AG04449 (cell line): ENCODE data around the gene MEGF11.
A peak's percentile ranks its signal among the peaks of the same experiment; 100 is the strongest.

Source experiments
- CTCF ChIA-PET: fragments of 350-600 bp; formaldehyde crosslinking; extraction: SDS; loops from one replicate; lab custom pipeline; 2021; ENCODE audit warnings: antibody characterized with exemption; lab: Yijun Ruan, JAX
- POLR2A ChIA-PET: fragments of 400-600, 350-600 bp; formaldehyde crosslinking; extraction: SDS; loops from one replicate; lab custom pipeline; 2020; ENCODE audit warnings: antibody characterized with exemption, inconsistent platforms; lab: Yijun Ruan, JAX
- DNase-seq: peaks from one replicate; pipeline ENCODE4 v3.0.0-alpha.2; 2010; ENCODE audit warnings: low read depth, low spot score
- H3K4me3 ChIP-seq: 2 replicates; pipeline ENCODE4 v1.5.1; 2011; ENCODE audit warnings: low read depth, mild to moderate bottlenecking, control low read depth, low read length
- CTCF ChIP-seq: IDR thresholded peaks from one replicate; pipeline ENCODE4 v1.5.1; 2011; ENCODE audit warnings: mild to moderate bottlenecking, moderate library complexity, low read length, control low read depth, inconsistent platforms; ENCODE audit not compliant: insufficient read depth; ENCODE audit errors: missing control alignments

Gene MEGF11

GRCh38 chr15:65990298-65990981 is 263.1 kb downstream of the MEGF11 start:
- no peak for TF ChIP-seq CTCF
- CTCF ChIA-PET = interaction anchor here (2.6 kb wide), 1 partner anchor 10 kb away, joined by 9 read pairs; no protein-coding TSS in a partner anchor
- no peak for DNase-seq
- POLR2A ChIA-PET = no interaction called here
- no peak overlapping the region for H3K4me3 ChIP-seq

DNA sequence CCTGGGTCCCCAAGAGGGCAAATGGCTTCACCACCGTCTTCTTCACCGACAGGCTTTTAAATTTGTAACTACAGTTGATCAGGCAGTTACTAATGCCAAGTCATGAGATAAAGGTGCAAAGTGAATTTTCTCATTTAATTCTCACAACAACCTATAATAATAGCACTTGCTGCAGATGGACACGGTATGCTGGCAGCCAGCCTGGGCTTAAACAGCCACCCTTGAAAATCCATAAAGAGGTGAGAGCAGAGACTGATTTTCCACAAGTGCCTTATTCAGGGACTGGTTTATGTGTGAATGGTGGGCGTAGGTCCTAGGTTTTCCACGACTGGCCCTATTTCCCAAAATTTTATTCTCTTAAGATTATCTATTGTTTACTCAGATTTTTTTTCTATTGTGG is 266.4 kb downstream of the MEGF11 start:
- POLR2A ChIA-PET = no interaction called here

DNA sequence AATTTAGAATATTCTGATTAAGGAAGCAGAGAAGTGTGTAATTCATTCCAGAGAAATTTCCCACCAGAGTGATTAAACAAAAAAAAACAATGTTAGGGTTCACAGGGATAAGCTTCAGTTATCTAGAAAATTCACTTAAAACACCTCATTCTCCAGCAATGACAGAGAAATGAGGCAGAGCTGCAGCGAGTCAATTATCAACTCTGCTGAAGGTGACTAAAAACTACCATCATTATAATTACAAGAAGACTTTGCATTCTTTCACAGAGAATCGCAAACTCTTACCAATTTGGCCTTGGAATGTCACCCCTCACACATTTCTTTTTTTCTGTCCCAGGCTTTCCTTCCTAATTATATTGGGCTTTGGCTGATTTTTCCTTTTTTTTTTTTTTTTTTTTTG is 267.1 kb downstream of the MEGF11 start:
- TF ChIP-seq CTCF = no peak
- POLR2A ChIA-PET = no interaction called here
- no peak for DNase-seq
- no peak overlapping the region for H3K4me3 ChIP-seq
- CTCF ChIA-PET = no interaction called here

More for the DNA sequence above, 266.4 kb downstream of the MEGF11 start:
- H3K4me3 ChIP-seq = no peak overlapping the region
- DNase-seq = no peak
- CTCF ChIA-PET = no interaction called here
- no peak for TF ChIP-seq CTCF

GRCh38 chr15:65985387-65985786 is 268.2 kb downstream of the MEGF11 start:
- TF ChIP-seq CTCF = no peak
- ChIA-PET POLR2A (no interaction called here), CTCF (interaction anchor here (1.1 kb wide), 1 partner anchor 509 kb away, joined by 3 read pairs; no protein-coding TSS in a partner anchor)
- DNase-seq = no peak
- H3K4me3 ChIP-seq = no peak overlapping the region

DNA sequence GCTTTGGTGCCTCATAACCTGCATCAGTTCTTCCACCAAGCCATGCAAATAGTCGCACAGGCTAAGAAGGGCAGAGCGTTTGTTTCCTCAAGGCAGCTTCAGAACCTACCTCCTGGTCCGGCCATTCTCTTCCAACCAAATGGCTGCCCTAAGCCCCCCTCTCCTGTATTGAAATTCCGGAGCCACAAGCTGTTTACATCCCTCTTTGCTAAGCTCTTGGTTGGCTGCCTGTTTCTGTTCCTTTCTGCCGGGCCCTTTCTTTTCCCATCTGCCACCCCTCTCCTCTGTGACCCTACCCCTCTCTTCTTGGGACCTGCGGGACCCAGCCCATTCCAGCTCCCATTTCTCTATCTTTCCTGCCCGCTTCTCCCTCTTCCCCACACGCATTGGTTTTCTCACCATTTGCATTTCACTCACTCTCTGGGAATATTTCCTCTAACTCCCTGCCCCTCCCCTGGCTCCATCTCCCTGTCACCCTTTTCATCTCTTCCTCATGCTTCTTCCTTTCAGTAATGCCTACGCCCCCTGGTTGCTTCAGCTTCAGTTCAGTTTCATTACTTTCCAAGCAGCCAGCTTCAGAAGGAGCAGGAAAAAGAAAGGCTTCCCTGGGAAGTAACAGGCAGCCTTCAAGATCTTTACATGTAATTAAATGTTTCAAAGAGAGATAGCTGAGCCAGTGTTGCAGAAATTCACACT is 270.8 kb downstream of the MEGF11 start:
- H3K4me3 ChIP-seq = no peak overlapping the region
- DNase-seq = no peak
- ChIA-PET POLR2A (no interaction called here), CTCF (interaction anchor here (1.0 to 2.3 kb wide), 2 partner anchors 304 to 515 kb away, joined by 3 to 12 read pairs; no protein-coding TSS in a partner anchor)
- no peak for TF ChIP-seq CTCF

GRCh38 chr15:65981837-65982626 is 271.5 kb downstream of the MEGF11 start:
- CTCF ChIA-PET = interaction anchor here (1.0 to 3.1 kb wide), 4 partner anchors 9 to 516 kb away, joined by 3 to 17 read pairs (median 10); no protein-coding TSS in a partner anchor
- POLR2A ChIA-PET = no interaction called here
- no peak overlapping the region for H3K4me3 ChIP-seq
- TF ChIP-seq CTCF = peak; percentile 2
- no peak for DNase-seq
